Activated CD8-positive, alpha-beta memory T cell treated with anti-CD3 and anti-CD28 coated beads for 4 hours (primary cell): ENCODE measurements around the gene SFXN5.

Source experiments
- DNase-seq, 2 donors: peaks; one replicate each; pipeline ENCODE4 v3.0.0-alpha.2; 2020; ENCODE audit warnings: low read depth in 2 of 2

Gene SFXN5

GRCh38 chr2:72940786-72941185, 130.7 kb downstream of the SFXN5 start:
- no peak for DNase-seq

GRCh38 chr2:72940361-72940760, 131.2 kb downstream of the SFXN5 start:
- DNase-seq, result no peak

GRCh38 chr2:72938455-72938854, 133.1 kb downstream of the SFXN5 start:
- DNase-seq, result no peak

- DNase-seq, result no peak
Measured at GRCh38 chr2:72937356-72937669, 134.2 kb downstream of the SFXN5 start.

GRCh38 chr2:72936660-72937355, 134.7 kb downstream of the SFXN5 start:
- no peak for DNase-seq

- no peak for DNase-seq
Measured at GRCh38 chr2:72935611-72935957, 135.9 kb downstream of the SFXN5 start.

- no peak for DNase-seq
Measured at GRCh38 chr2:72934683-72935610, 136.6 kb downstream of the SFXN5 start.

- no peak for DNase-seq
Measured at GRCh38 chr2:72933646-72934151, 137.8 kb downstream of the SFXN5 start.

GRCh38 chr2:72933207-72933606, 138.3 kb downstream of the SFXN5 start:
- DNase-seq, result no peak

- no peak for DNase-seq
Measured at GRCh38 chr2:72932805-72933204, 138.7 kb downstream of the SFXN5 start.

GRCh38 chr2:72932045-72932740, 139.3 kb downstream of the SFXN5 start:
- DNase-seq, result no peak

- no peak for DNase-seq
Measured at GRCh38 chr2:72931280-72931910, 140.1 kb downstream of the SFXN5 start.

GRCh38 chr2:72929010-72929409, 142.5 kb downstream of the SFXN5 start:
- no peak for DNase-seq

- no peak for DNase-seq
Measured at GRCh38 chr2:72927619-72928550, 143.6 kb downstream of the SFXN5 start.

- DNase-seq, result no peak
Measured at GRCh38 chr2:72926811-72927465, 144.6 kb downstream of the SFXN5 start.

GRCh38 chr2:72926368-72926767, 145.1 kb downstream of the SFXN5 start:
- DNase-seq, result no peak

GRCh38 chr2:72925328-72925943, 146.1 kb downstream of the SFXN5 start:
- DNase-seq, result no peak

- no peak for DNase-seq
Measured at GRCh38 chr2:72924353-72925240, 146.9 kb downstream of the SFXN5 start.

GRCh38 chr2:72923833-72924352, 147.6 kb downstream of the SFXN5 start:
- no peak for DNase-seq
